Skeletal muscle cell (primary cell): ENCODE measurements around the gene PRR7.
A peak's percentile ranks its signal among the peaks of the same experiment; 100 is the strongest.

ENCODE experiments used
- DNase-seq: peaks from one replicate; pipeline ENCODE4 v3.0.0-alpha.2; 2010; ENCODE audit warnings: low read depth
- H3K4me3 ChIP-seq: 2 replicates; pipeline ENCODE4 v1.5.1; 2011; ENCODE audit warnings: low read depth, mild to moderate bottlenecking, control low read depth, low read length, moderate library complexity

The PRR7 gene

DNA sequence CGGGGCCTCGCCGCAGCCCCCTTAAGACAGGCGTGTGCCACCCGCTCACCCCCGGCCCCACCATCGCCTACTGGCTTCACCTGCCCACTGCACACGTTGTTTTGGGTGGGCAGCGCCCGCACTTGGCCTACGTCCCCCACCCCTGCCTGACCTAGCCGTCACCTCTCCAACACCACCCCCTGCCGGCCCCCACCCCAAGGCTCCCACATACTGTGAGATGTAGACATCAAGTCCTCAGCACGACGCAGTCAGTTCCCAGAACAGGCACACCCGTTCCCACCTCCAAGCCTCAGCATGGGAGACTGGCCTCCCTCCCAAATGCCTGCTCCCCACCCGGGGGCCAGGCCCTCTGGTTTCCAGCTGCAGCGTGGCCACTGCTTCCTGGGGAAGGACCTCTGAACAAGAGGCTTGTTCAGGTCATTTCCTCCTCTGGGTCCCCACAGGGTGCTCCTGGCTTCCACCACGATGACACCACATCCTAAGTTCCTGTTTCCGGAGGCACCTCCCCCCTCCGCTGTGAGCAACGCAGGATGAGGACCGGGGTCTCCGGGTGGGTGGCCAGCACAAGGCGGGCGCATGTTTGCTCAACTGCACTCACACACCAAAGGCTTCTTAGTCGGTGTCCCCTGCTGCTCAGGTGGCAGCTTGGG, 15.5 kb downstream of the PRR7 start:
- no peak overlapping the region for H3K4me3 ChIP-seq
- no peak for DNase-seq

DNA sequence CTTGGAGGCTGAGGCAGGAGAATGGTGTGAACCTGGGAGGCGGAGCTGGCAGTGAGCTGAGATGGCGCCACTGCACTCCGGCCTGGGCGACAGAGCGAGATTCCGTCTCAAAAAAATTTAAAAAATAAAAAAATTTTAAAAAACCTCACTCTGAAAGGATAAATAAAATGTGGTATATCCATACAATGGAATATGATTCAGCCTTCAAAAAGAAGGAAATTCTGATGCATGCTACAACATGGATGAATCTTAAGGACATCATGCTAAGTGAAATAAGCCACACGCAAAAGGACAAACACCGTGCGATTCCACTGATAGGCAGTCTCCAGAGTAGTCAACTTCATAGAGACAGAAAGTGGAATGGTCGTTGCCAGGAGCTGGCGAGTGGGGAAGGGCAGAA, 18.4 kb downstream of the PRR7 start:
- DNase-seq: no peak
- H3K4me3 ChIP-seq: no peak overlapping the region

- no peak overlapping the region for H3K4me3 ChIP-seq
- no peak for DNase-seq
These were observed 20.2 kb downstream of the PRR7 start for GRCh38 chr5:177466861-177467260.

- no peak overlapping the region for H3K4me3 ChIP-seq
- DNase-seq: no peak
These were observed 20.8 kb downstream of the PRR7 start for GRCh38 chr5:177467436-177467835.

DNA sequence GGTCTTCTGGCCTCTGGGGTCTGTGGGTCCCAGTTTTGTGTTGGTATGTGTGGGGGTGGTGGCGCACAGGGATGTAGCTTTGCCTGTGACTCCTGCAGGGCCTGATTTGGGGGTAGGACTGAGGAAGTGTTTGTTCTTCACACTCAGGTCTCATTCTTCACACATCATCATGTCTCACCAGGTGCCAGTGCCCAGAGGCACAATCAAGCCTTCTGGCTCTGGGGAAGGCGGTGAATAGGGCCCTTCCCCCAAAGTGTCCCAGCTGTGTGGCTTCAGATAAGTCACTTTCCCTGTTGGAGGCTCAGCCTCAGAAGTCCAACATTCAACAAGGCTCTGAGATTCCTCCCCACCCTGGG, 21.7 kb downstream of the PRR7 start:
- no peak for DNase-seq
- H3K4me3 ChIP-seq: no peak overlapping the region

DNA sequence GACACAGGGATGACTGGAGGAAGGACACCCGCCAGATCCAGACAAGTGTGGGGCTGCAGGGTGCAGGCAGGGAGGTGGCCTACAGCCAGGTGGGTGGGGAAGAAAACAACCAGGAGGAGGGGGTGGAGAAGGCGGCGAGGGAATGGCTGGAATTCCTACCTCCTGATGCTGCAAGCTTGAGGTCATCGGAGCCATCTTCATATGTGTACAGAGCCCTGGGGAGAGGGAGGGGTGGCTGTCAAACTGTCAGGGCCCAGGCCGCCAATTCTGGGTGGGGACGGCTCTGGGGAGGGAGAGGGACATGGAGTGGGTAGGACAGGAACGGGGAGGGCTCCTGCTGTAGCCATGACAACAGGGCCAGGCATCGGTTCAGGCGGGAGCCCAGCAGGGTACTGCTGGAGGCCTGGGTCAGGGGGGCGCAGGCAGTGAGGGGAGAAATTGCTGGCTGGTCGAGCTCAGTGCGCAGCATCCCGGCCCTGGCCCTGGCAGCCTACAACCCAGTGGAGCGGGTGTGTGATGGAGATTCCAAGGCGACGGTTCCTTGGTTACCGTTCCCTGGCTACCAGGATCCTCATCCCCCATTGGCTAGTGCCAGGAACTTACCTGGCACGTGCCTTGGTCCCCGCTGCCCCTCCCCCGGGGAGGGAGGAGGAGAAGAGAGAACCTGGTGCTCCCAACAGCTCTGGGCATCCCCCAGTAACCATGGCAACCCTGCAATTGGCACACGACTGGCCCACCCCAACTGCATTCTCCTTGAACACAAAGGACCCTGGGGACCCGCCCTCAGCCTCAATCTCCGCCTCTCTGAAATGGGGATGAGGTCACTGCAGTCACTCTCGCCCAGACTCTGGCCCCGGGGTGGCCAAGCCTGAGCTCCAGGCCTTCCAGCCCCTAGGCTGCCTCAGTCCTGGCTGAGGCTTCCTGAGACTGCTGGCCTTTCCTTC, 22.3 kb downstream of the PRR7 start:
- DNase-seq: no peak
- H3K4me3 ChIP-seq: no peak overlapping the region

- DNase-seq: no peak
- peak overlapping the region; percentile 5 for H3K4me3 ChIP-seq
These were observed 23.3 kb downstream of the PRR7 start for GRCh38 chr5:177469750-177470525.

- peak overlapping the region; percentile 81 for H3K4me3 ChIP-seq
- DNase-seq: no peak
These were observed 24.3 kb downstream of the PRR7 start for GRCh38 chr5:177470759-177471536.

DNA sequence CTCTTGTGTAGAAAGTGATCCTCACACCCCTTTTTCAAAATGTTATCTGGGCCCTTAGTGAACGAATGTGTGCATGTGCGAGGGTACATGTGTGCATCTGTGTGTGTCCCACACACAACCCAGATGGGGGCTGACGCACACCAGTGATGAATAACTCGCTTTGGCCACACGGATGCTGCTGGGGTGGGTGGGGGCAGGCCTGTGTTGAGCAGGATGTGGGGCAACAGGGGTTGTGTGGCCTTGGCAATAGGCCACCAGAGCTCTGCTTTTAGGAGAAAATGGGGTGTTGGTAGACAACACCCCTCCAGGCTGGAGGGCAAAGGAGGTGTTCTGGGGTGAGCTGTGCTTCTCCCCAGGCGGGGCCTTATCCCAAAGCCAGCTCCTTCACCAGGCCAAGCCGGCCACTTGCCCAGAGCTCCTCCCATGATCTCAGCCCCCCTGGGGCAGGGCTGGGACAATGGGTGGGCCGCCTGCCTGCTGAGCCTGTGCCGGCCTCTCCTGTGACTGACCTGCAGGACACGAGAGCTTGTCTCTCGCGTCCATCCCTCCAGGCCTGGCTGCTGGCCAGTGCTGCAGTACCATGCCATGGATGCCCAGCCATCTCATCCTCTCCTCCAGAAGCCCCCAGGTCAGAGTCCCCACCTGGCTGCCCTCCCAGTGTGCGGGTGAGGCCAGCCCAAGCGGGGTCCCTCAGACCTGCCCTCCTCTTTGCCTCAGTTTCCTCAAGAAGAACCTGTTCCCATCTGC, 25.2 kb downstream of the PRR7 start:
- DNase-seq: no peak
- H3K4me3 ChIP-seq: peak overlapping the region; percentile 81

- no peak for DNase-seq
- peak overlapping the region; percentile 81 for H3K4me3 ChIP-seq
These were observed 26.1 kb downstream of the PRR7 start for GRCh38 chr5:177472460-177473442.

GRCh38 chr5:177473443-177474001, 26.9 kb downstream of the PRR7 start, which contains the start of gene DBN1:
DBN1 (minus strand) TSS chr5:177473634; CDS start chr5:177473521, 113 bp downstream.
- H3K4me3 ChIP-seq: peak within 1 kb of the TSS; percentile 81
- DNase-seq: no peak

DNA sequence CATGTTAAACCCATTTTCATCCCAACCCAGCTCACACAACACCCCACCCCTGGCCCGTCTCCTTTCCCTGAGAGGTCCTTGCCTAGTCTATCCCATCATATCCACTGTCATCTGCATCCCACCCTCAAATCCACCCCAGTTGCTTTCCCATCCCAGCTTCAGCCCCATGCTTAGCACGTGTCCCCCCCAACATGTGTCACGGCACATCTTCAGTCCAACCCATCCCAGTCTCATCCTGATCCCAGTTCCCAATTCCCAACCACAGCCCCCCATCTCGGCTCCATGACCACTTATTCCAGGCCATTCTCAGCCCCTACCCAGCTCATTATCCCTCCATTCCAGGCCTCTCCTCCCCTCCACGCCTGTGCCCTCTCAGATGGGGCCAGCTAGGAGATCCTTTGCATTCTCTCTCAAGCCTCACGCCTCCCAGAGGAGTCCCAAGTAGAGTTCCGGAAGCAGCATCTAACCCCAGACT, 27.4 kb downstream of the PRR7 start:
- DNase-seq: no peak
- H3K4me3 ChIP-seq: no peak overlapping the region

DNA sequence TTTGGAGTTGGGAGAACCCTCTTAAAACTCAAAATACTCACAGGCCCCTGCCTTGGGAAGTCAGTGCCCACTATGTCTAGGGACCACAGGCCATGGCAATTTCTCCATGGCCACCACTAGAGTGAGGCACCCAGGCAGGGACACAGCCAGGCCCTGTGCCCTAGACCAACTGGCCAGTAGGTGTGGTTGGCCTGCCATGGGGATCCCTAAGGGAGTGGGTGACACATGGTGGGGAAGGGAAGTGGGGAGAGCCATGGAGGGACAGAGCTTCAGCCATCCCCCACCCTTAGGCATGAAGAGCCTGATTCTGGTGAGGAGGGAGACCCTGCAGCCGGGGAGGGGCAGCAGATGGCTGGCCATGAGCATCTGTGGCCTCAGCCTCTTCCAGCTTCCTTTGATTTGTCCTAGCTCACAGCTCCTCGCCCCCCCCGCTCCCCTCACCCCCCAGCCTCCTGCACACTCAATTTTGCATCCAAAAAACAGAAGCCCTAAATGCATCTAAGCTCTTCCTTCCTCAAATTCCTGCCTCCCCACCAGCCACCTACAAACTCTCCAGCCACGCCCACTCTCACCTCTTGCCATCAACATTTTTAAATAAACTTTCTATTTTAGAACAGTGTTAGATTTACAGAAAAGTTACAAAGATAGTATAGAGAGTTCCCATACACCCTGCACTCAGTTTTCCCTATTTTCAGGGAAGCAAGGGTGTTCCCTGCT, 28.4 kb downstream of the PRR7 start:
- no peak for DNase-seq
- H3K4me3 ChIP-seq: no peak overlapping the region

- DNase-seq: no peak
- H3K4me3 ChIP-seq: no peak overlapping the region
These were observed 29.2 kb downstream of the PRR7 start for GRCh38 chr5:177475563-177476427.

DNA sequence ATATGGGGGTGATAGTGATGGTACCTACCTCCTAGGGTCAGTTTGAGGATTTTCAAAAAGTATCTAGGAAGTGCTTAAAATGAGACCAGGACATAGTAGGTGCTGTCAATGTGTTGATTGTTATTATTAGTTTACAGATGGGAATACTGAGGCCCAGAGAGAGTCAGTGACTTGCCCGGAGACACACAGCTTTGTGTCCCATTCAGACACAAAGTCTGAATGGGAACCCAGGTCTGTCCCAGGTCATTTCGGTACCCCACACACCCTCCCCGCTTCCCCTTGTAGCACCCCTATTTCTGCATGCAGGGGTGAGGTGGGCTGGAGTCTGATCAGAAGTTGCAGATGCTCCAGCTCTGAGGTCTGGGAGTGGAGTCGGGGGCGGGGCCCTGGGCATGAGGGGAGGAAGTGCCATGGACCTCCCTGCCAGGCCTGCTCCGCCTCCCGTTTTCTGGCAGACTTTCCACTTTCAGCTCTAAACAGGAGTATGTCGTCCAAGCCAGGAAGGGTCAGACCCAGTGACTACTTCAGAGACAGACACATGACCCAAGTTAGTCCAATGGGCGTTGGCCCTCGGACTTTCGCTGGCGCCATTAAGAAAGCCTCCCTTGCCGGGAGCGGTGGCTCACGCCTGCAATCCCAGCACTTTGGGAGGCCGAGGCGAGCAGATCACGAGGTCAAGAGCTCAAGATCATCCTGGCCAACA, 30.1 kb downstream of the PRR7 start:
- no peak for DNase-seq
- no peak overlapping the region for H3K4me3 ChIP-seq
